HEK293 (cell line): ENCODE results near the gene KIF5A.

ENCODE experiments used
- EGR2 ChIP-seq: fragments of 450-650 bp; formaldehyde crosslinking; IDR thresholded peaks from 2 replicates; pipeline ENCODE4 v1.5.1; 2016; ENCODE audit warnings: low read depth, missing biosample characterization, missing genetic modification characterization
- KLF9 ChIP-seq: fragments of 450-650 bp; formaldehyde crosslinking; IDR thresholded peaks from 2 replicates; pipeline ENCODE4 v1.5.1; 2016; ENCODE audit warnings: missing biosample characterization, missing genetic modification characterization, low read depth
- PATZ1 ChIP-seq: fragments of 450-650 bp; formaldehyde crosslinking; IDR thresholded peaks from 2 replicates; pipeline ENCODE4 v1.5.1; 2016; ENCODE audit warnings: missing biosample characterization, missing genetic modification characterization
- SP2 ChIP-seq: fragments of 450-650 bp; formaldehyde crosslinking; IDR thresholded peaks from 2 replicates; pipeline ENCODE4 v1.5.1; 2016; ENCODE audit warnings: missing biosample characterization, missing genetic modification characterization
- SP3 ChIP-seq: fragments of 450-650 bp; formaldehyde crosslinking; IDR thresholded peaks from 2 replicates; pipeline ENCODE4 v1.5.1; 2016; ENCODE audit warnings: missing biosample characterization, missing genetic modification characterization
- TCF7L2 ChIP-seq: IDR thresholded peaks from 2 replicates; pipeline ENCODE4 v1.6.1; 2011; ENCODE audit warnings: low read depth, mild to moderate bottlenecking, inconsistent platforms, low read length, moderate library complexity, borderline replicate concordance
- ZBTB17 ChIP-seq: fragments of 450-650 bp; formaldehyde crosslinking; IDR thresholded peaks from 2 replicates; pipeline ENCODE4 v1.5.1; 2016; ENCODE audit warnings: missing biosample characterization, missing genetic modification characterization
- ZBTB48 ChIP-seq: fragments of 450-650 bp; formaldehyde crosslinking; IDR thresholded peaks from 2 replicates; pipeline ENCODE4 v1.5.1; 2016; ENCODE audit warnings: missing biosample characterization, missing genetic modification characterization
- ZBTB6 ChIP-seq: fragments of 450-650 bp; formaldehyde crosslinking; IDR thresholded peaks from 2 replicates; pipeline ENCODE4 v1.5.1; 2017; ENCODE audit warnings: missing biosample characterization, missing genetic modification characterization
- ZBTB8A ChIP-seq: fragments of 450-650 bp; formaldehyde crosslinking; IDR thresholded peaks from 2 replicates; pipeline ENCODE4 v1.5.1; 2016; ENCODE audit warnings: missing biosample characterization, missing genetic modification characterization
- ZNF19 ChIP-seq: fragments of 450-650 bp; formaldehyde crosslinking; IDR thresholded peaks from 2 replicates; pipeline ENCODE4; 2016; ENCODE audit warnings: missing biosample characterization, missing genetic modification characterization, low read depth
- ZNF221 ChIP-seq: fragments of 450-650 bp; formaldehyde crosslinking; IDR thresholded peaks from 2 replicates; pipeline ENCODE4 v1.5.1; 2017; ENCODE audit warnings: missing biosample characterization, missing genetic modification characterization, borderline replicate concordance
- ZNF292 ChIP-seq: fragments of 450-650 bp; formaldehyde crosslinking; IDR thresholded peaks from 2 replicates; pipeline ENCODE4 v1.5.1; 2016; ENCODE audit warnings: low read depth, missing biosample characterization, missing genetic modification characterization, borderline replicate concordance
- ZNF335 ChIP-seq: fragments of 450-650 bp; formaldehyde crosslinking; conservative IDR thresholded peaks from 2 replicates; pipeline ENCODE4 v1.5.1; 2016; ENCODE audit warnings: missing biosample characterization, missing genetic modification characterization
- ZNF416 ChIP-seq: fragments of 450-650 bp; formaldehyde crosslinking; IDR thresholded peaks from 2 replicates; pipeline ENCODE4 v1.5.1; 2016; ENCODE audit warnings: missing biosample characterization, missing genetic modification characterization
- ZNF549 ChIP-seq: fragments of 450-650 bp; IDR thresholded peaks from 2 replicates; pipeline ENCODE4 v1.5.1; 2018; ENCODE audit warnings: missing biosample characterization, missing genetic modification characterization, mild to moderate bottlenecking, inconsistent platforms, moderate library complexity
- ZNF585B ChIP-seq: fragments of 450-650 bp; formaldehyde crosslinking; IDR thresholded peaks from 2 replicates; pipeline ENCODE4 v1.5.1; 2016; ENCODE audit warnings: missing biosample characterization, missing genetic modification characterization
- ZNF610 ChIP-seq: fragments of 450-650 bp; formaldehyde crosslinking; IDR thresholded peaks from 2 replicates; pipeline ENCODE4 v1.5.1; 2016; ENCODE audit warnings: missing biosample characterization, missing genetic modification characterization, borderline replicate concordance
- ZNF623 ChIP-seq: fragments of 450-650 bp; formaldehyde crosslinking; IDR thresholded peaks from 2 replicates; pipeline ENCODE4 v1.5.1; 2016; ENCODE audit warnings: missing biosample characterization, missing genetic modification characterization
- ZNF670 ChIP-seq: fragments of 450-650 bp; formaldehyde crosslinking; IDR thresholded peaks from 2 replicates; pipeline ENCODE4 v1.5.1; 2016; ENCODE audit warnings: missing biosample characterization, missing genetic modification characterization, low read depth
- ZNF692 ChIP-seq: fragments of 450-650 bp; formaldehyde crosslinking; IDR thresholded peaks from 2 replicates; pipeline ENCODE4 v1.5.1; 2016; ENCODE audit warnings: missing biosample characterization, missing genetic modification characterization
- ZNF707 ChIP-seq: fragments of 450-650 bp; formaldehyde crosslinking; IDR thresholded peaks from 2 replicates; pipeline ENCODE4 v1.5.1; 2016; ENCODE audit warnings: missing biosample characterization, missing genetic modification characterization
- ZSCAN30 ChIP-seq: fragments of 450-650 bp; IDR thresholded peaks from 2 replicates; pipeline ENCODE4 v1.5.1; 2018; ENCODE audit warnings: missing biosample characterization, mild to moderate bottlenecking, missing genetic modification characterization, moderate library complexity
- TF ChIP-seq, protein P1 (sequence below): fragments of 450-650 bp; formaldehyde crosslinking; IDR thresholded peaks from 2 replicates; pipeline ENCODE4 v1.5.1; 2016; ENCODE audit warnings: missing biosample characterization, missing genetic modification characterization
- TF ChIP-seq, protein P2 (sequence below): fragments of 450-650 bp; formaldehyde crosslinking; optimal IDR thresholded peaks from 2 replicates; pipeline ENCODE3; 2016; ENCODE audit warnings: missing biosample characterization, mild to moderate bottlenecking, missing genetic modification characterization
- TF ChIP-seq, protein P3 (sequence below): fragments of 450-650 bp; formaldehyde crosslinking; IDR thresholded peaks from 2 replicates; pipeline ENCODE4 v1.5.1; 2016; ENCODE audit warnings: missing biosample characterization, missing genetic modification characterization

Gene KIF5A

DNA sequence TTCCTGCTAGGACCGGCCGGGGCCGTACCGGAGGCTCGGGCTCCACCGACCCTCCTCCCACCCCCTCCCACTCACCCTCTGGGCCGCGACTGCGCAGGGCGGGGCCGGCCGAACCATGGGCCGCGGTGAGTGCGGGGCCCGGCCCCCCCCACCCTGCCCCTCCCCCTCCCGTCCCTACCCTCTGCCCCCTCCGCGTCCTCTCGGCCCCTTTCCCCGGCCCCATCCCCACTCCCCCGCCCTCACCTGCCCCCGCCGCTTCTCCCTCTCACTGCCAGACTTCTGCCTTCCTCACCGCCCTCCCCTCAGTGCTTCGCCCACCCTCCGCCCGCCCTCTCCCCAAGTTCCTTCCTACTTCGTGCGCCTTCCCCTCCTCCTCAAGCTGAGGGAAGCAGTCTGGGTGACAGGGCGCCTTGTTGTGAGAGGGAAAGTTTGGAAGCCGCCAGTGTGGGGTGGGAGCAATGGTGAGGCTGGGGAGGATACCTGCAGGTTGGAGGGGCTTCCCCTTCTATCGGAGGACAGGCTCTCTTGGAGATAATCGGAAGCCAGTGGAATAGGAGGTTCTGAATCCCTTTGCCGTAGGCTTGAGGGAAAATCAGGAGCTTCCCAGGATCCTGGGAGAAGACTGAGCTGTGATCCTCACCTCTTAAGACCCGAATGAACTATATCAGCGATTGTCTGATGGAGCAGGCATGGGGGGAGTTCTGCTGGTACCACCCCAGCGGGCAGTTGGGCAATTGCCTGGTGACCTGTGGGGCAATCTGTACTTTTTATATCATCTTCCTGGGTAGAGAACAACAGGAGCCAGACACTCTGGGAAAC lies 26.7 kb upstream of the KIF5A start (continued):
- TF ChIP-seq ZNF335 (tag by site-specific recombination) (peak; percentile 53; the same call in 1 of the 2 replicates), ZSCAN30 (tag by site-specific recombination) (peak; percentile 12; the same call in 1 of the 2 replicates), ZNF707 (tag by site-specific recombination) (no peak), ZNF692 (tag by site-specific recombination) (no peak), ZNF292 (tag by site-specific recombination) (no peak), ZBTB6 (no peak), EGR2 (tag by site-specific recombination) (peak; percentile 86), ZBTB48 (tag by site-specific recombination) (no peak), ZBTB17 (tag by site-specific recombination) (no peak), ZNF19 (tag by site-specific recombination) (no peak), ZNF670 (no peak), ZBTB8A (tag by site-specific recombination) (peak; percentile 18; the same call in 1 of the 2 replicates), ZNF549 (tag by site-specific recombination) (no peak), TCF7L2 (no peak), ZNF416 (no peak), ZNF623 (no peak), SP2 (tag by site-specific recombination) (peak; percentile 85), ZNF221 (tag by site-specific recombination) (no peak), ZNF585B (tag by site-specific recombination) (no peak), ZNF610 (tag by site-specific recombination) (no peak), KLF9 (tag by site-specific recombination) (no peak), SP3 (tag by site-specific recombination) (peak; percentile 75), PATZ1 (tag by site-specific recombination) (peak; percentile 55)
- TF ChIP-seq, protein P1, sequence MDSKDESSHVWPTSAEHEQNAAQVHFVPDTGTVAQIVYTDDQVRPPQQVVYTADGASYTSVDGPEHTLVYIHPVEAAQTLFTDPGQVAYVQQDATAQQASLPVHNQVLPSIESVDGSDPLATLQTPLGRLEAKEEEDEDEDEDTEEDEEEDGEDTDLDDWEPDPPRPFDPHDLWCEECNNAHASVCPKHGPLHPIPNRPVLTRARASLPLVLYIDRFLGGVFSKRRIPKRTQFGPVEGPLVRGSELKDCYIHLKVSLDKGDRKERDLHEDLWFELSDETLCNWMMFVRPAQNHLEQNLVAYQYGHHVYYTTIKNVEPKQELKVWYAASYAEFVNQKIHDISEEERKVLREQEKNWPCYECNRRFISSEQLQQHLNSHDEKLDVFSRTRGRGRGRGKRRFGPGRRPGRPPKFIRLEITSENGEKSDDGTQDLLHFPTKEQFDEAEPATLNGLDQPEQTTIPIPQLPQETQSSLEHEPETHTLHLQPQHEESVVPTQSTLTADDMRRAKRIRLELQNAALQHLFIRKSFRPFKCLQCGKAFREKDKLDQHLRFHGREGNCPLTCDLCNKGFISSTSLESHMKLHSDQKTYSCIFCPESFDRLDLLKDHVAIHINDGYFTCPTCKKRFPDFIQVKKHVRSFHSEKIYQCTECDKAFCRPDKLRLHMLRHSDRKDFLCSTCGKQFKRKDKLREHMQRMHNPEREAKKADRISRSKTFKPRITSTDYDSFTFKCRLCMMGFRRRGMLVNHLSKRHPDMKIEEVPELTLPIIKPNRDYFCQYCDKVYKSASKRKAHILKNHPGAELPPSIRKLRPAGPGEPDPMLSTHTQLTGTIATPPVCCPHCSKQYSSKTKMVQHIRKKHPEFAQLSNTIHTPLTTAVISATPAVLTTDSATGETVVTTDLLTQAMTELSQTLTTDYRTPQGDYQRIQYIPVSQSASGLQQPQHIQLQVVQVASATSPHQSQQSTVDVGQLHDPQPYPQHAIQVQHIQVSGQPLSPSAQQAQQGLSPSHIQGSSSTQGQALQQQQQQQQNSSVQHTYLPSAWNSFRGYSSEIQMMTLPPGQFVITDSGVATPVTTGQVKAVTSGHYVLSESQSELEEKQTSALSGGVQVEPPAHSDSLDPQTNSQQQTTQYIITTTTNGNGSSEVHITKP (tag by site-specific recombination), result peak; percentile 58; the same call in 1 of the 2 replicates
- TF ChIP-seq, protein P2, sequence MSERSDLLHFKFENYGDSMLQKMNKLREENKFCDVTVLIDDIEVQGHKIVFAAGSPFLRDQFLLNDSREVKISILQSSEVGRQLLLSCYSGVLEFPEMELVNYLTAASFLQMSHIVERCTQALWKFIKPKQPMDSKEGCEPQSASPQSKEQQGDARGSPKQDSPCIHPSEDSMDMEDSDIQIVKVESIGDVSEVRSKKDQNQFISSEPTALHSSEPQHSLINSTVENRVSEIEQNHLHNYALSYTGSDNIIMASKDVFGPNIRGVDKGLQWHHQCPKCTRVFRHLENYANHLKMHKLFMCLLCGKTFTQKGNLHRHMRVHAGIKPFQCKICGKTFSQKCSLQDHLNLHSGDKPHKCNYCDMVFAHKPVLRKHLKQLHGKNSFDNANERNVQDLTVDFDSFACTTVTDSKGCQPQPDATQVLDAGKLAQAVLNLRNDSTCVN (tag by site-specific recombination), result no peak
- TF ChIP-seq, protein P3, sequence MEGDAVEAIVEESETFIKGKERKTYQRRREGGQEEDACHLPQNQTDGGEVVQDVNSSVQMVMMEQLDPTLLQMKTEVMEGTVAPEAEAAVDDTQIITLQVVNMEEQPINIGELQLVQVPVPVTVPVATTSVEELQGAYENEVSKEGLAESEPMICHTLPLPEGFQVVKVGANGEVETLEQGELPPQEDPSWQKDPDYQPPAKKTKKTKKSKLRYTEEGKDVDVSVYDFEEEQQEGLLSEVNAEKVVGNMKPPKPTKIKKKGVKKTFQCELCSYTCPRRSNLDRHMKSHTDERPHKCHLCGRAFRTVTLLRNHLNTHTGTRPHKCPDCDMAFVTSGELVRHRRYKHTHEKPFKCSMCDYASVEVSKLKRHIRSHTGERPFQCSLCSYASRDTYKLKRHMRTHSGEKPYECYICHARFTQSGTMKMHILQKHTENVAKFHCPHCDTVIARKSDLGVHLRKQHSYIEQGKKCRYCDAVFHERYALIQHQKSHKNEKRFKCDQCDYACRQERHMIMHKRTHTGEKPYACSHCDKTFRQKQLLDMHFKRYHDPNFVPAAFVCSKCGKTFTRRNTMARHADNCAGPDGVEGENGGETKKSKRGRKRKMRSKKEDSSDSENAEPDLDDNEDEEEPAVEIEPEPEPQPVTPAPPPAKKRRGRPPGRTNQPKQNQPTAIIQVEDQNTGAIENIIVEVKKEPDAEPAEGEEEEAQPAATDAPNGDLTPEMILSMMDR (tag by site-specific recombination), result no peak
